Colonic mucosa (tissue), 4 donors: ENCODE measurements around the gene HSDL1. TPM values are rescaled to one million over a fixed set of nuclear protein-coding genes. Genes with fewer than 3 reads are reported as not detected.
A peak's percentile ranks its signal among the peaks of the same experiment; 100 is the strongest.

Source experiments
- DNase-seq: peaks from one replicate; pipeline ENCODE4 v3.0.0-alpha.2; 2020
- H3K27ac ChIP-seq: fragments of 200-600 bp; one replicate; pipeline ENCODE4 v1.8.0; 2021
- H3K27me3 ChIP-seq: fragments of 200-600 bp; one replicate; pipeline ENCODE4 v1.8.0; 2021
- H3K36me3 ChIP-seq: fragments of 200-600 bp; one replicate; pipeline ENCODE4 v1.8.0; 2021
- H3K4me1 ChIP-seq: fragments of 200-600 bp; one replicate; pipeline ENCODE4 v1.8.0; 2021; ENCODE audit warnings: mild to moderate bottlenecking
- H3K4me3 ChIP-seq: fragments of 200-600 bp; one replicate; pipeline ENCODE4 v1.8.0; 2021
- H3K9ac ChIP-seq, 2 donors: one replicate each; pipeline ENCODE4 v1.7.0; 2013; ENCODE audit warnings: control low read depth in 2 of 2, low read depth in 2 of 2, low read length in 2 of 2
- H3K9me3 ChIP-seq: fragments of 200-600 bp; one replicate; pipeline ENCODE4 v1.8.0; 2021
- intact Hi-C: fragments of 100-400 bp; cut with DNase I; formaldehyde crosslinking; loops from one replicate; pipeline ENCODE4 v1.14.1; 2022
- total RNA-seq, 2 donors: library from RNA; stranded (reverse); fragmentation: NEBNext Ultra II Directional in 1 of 2; extraction: Animal tissue kit (Norgen Biotek cat#: 25700) in 1 of 2; gene quantifications; one replicate each; pipeline ENCODE4 v1.2.1, GENCODE V29; 2021
- TF ChIP-seq, protein P1 (sequence below): fragments of 200-600 bp; IDR thresholded peaks from one replicate; pipeline ENCODE4 v1.8.0; 2022; ENCODE audit warnings: antibody characterized with exemption, mild to moderate bottlenecking
- donor health status: healthy.
- donor health status: DM: no; HTN: no; CAD: no.
- donor health status: DM: no; HTN: no; CAD: no.

HSDL1 gene
- 10 to 100 TPM; 10.7 to 12.9 TPM for total RNA-seq

DNA sequence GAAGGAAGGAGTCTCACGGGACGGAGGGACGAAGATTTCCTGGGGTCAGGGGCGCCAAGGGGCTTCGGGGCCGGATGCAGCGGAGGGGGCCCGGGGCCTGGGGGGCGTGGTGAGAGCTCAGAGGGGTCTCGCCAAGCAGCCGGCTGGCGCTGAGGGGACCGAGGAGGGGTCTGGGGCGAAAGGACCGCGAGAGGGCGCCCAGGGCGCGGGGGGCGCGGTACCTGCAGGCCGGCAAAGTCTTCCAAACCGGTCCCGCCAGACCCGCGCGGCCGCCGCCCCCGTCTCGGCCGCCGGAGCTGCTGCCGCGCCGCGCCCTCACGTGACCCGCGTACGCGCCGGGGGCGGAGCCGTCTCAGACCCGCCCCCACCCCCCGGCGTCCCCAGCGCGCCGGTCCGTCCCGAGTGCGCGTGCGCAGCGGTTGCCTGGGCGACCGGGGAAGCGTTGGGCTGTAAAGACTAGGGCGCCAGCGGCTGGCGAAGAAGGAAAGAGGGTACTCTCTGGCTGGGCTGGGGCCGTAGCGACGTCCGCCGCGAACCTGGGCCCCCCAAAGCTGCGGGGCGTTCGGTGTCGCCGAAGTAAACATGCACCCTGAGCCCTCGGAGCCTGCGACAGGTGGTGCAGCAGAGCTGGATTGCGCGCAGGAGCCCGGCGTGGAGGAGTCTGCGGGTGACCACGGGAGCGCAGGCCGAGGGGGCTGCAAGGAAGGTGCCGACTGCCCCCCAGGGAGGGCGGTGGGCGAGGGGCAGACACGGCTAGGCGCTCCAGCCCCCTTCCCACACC is at the start of gene HSDL1, which contains the start of gene DNAAF1:
Gene HSDL1, minus strand, starts transcription at position 319 of the 781 bp plus-strand sequence. CDS start 13,856 bp downstream, outside the sequence.
Gene DNAAF1, plus strand, starts transcription at position 450 of the 781 bp plus-strand sequence. Its CDS starts 133 bp downstream, at position 583.
- Histone ChIP-seq H3K9me3 (no peaks in the 10 kb centered on the region), H3K4me3 (peak within 1 kb of the TSS; percentile 86), H3K9ac (peak within 1 kb of the TSS; percentile 69 to 82), H3K27me3 (no peaks in the 10 kb centered on the region), H3K4me1 (no peaks in the 10 kb centered on the region), H3K36me3 (no peaks in the 10 kb centered on the region), H3K27ac (peak within 1 kb of the TSS; percentile 65)
- intact Hi-C loops, result no loop called here
- peak; percentile 95 for DNase-seq
- TF ChIP-seq, protein P1, sequence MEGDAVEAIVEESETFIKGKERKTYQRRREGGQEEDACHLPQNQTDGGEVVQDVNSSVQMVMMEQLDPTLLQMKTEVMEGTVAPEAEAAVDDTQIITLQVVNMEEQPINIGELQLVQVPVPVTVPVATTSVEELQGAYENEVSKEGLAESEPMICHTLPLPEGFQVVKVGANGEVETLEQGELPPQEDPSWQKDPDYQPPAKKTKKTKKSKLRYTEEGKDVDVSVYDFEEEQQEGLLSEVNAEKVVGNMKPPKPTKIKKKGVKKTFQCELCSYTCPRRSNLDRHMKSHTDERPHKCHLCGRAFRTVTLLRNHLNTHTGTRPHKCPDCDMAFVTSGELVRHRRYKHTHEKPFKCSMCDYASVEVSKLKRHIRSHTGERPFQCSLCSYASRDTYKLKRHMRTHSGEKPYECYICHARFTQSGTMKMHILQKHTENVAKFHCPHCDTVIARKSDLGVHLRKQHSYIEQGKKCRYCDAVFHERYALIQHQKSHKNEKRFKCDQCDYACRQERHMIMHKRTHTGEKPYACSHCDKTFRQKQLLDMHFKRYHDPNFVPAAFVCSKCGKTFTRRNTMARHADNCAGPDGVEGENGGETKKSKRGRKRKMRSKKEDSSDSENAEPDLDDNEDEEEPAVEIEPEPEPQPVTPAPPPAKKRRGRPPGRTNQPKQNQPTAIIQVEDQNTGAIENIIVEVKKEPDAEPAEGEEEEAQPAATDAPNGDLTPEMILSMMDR, result no peak

DNA sequence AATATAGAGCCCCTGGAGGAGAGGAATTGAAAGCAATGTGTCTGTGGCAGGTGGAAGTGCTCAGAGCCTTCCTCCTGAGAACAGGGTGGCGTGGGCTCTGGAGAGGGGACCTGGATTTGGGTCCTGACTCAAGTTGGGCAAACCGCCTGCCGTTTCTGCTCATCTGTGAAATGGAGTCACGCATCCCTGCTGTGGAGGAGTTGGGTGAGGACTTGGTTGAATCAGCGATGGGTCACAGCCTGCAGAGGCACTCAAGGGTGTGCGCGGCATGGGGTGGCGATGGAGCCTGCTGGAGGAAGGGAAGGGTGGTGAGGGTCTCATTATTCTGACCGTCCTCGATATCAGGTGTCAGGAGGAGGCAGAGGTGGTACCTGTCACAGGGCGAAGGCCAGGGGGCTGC is 49.0 kb upstream of the HSDL1 start:
- Histone ChIP-seq H3K36me3 (no peaks in the 10 kb centered on the region), H3K27me3 (no peaks in the 10 kb centered on the region), H3K9me3 (no peaks in the 10 kb centered on the region), H3K27ac (no peak overlapping the region), H3K4me1 (no peaks in the 10 kb centered on the region), H3K9ac (no peak overlapping the region), H3K4me3 (no peak overlapping the region)
- intact Hi-C loops, result no loop called here
- no peak for DNase-seq
- TF ChIP-seq, protein P1, result no peak

DNA sequence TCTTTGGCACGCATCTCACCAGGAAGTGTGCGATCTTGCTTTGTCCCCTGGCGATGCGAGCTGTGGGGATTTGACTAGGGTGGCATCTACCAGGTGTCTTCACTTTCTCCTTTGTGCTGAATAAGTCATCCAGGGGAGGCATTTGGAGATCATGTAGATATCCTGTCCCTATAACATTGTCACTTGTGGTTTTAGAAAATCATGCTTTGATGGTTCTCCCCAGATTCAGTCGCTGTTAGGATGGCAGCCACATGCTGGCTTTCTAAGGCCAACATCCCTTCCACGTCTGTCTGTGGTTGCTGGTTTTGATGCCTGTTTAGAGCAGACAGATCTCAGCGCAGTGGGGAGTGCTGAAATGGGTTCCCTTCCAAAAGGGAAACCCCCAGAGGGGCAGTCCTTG is 48.5 kb upstream of the HSDL1 start:
- no peaks in the 10 kb centered on the region for H3K27me3 ChIP-seq
- no peak overlapping the region for H3K9ac ChIP-seq
- no peaks in the 10 kb centered on the region for H3K4me1 ChIP-seq
- no peaks in the 10 kb centered on the region for H3K9me3 ChIP-seq
- H3K36me3 ChIP-seq, result no peaks in the 10 kb centered on the region
- no peak for DNase-seq
- H3K27ac ChIP-seq, result no peak overlapping the region
- TF ChIP-seq, protein P1, result no peak
- H3K4me3 ChIP-seq, result no peak overlapping the region
- intact Hi-C loops, result no loop called here

DNA sequence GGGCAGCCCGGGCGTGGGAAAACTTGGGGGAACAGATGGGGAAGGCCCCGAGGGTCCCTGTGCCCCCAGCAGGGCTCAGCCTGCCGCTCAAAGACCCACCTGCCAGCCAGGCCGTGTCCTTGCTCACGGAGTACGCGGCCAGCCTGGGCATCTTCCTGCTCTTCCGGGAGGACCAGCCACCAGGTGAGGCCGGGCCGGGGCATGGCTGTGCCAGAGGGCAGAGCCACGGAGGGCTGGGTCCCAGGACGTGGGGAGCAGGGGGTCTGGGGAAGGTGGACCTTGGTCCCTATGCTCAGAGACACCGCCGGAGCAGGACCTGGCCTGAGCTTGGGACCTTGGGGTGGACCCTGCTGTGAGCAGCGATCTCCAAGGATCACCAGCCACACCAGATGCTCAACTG is 46.5 kb upstream of the HSDL1 start:
- Histone ChIP-seq H3K36me3 (no peaks in the 10 kb centered on the region), H3K9ac (no peak overlapping the region), H3K9me3 (no peaks in the 10 kb centered on the region), H3K27ac (no peak overlapping the region), H3K4me3 (no peak overlapping the region), H3K4me1 (no peaks in the 10 kb centered on the region), H3K27me3 (no peaks in the 10 kb centered on the region)
- TF ChIP-seq, protein P1, result no peak
- intact Hi-C loops, result no loop called here
- no peak for DNase-seq

DNA sequence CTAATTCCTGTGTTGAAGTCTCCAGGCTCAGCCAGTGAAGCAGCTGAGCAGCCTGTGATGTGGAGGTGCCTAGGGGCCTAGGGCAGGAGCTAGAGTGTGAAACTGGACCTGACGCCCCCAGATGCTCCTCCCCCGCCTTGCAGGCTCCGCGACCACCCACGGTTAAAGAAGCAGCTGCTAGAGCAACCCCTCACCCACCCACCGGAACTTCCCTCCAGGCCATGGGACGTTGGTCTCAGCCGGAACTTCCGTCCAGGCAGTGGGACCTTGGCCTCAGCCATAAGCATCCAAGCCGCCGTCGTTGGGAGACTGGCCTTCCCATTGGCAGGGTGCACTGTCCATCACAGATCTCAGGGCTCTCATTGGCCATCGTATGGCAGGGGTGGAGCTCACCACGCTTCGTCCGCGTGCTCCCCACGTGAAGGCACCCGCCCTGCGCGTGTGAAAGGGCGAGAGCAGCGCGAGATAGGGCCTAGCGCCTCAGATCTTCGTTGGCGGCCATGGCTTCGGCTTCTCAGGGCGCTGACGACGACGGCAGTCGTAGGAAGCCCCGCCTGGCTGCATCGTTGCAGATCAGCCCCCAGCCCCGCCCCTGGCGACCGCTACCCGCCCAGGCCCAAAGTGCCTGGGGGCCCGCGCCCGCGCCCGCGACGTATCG is 45.9 kb upstream of the HSDL1 start, which contains the start of gene ADAD2:
Gene ADAD2, plus strand, starts transcription at position 427 of the 658 bp plus-strand sequence. Its CDS starts 74 bp downstream, at position 501.
- H3K4me1 ChIP-seq, result no peaks in the 10 kb centered on the region
- DNase-seq, result no peak
- intact Hi-C loops, result no loop called here

More for the DNA sequence above, 45.9 kb upstream of the HSDL1 start, which contains the start of gene ADAD2:
- Histone ChIP-seq H3K9ac (no peak within 1 kb of the TSS), H3K27ac (no peak within 1 kb of the TSS), H3K4me3 (no peak within 1 kb of the TSS), H3K27me3 (no peaks in the 10 kb centered on the region), H3K36me3 (no peaks in the 10 kb centered on the region), H3K9me3 (no peaks in the 10 kb centered on the region)
- TF ChIP-seq, protein P1, result no peak
